Ectodermal cell (in vitro differentiated cells): ENCODE results near the gene UCK1.
"Not testable (repeated sequence)": the region's sequence is repeated elsewhere in the genome, so short reads cannot be mapped to it uniquely, and the experiment has no call there.

Source experiments
- H3K27ac ChIP-seq: 2 replicates; pipeline ENCODE4 v1.7.0; 2013; ENCODE audit warnings: mild to moderate bottlenecking, low read depth, low read length; ENCODE audit not compliant: insufficient read depth, poor library complexity, severe bottlenecking
- H3K27me3 ChIP-seq: 2 replicates; pipeline ENCODE4 v1.7.0; 2013; ENCODE audit warnings: mild to moderate bottlenecking, low read length; ENCODE audit not compliant: insufficient read depth, control insufficient read depth, poor library complexity, severe bottlenecking
- H3K36me3 ChIP-seq: one replicate; pipeline ENCODE4 v1.7.0; 2013; ENCODE audit warnings: low read length; ENCODE audit not compliant: control insufficient read depth, insufficient read depth
- H3K4me1 ChIP-seq: one replicate; pipeline ENCODE4 v1.7.0; 2013; ENCODE audit warnings: low read length; ENCODE audit not compliant: control insufficient read depth, insufficient read depth
- H3K4me3 ChIP-seq: 2 replicates; pipeline ENCODE4 v1.7.0; 2013; ENCODE audit warnings: low read depth, low read length, control low read depth; ENCODE audit not compliant: insufficient read depth
- H3K9me3 ChIP-seq: 2 replicates; pipeline ENCODE4 v1.7.0; 2013; ENCODE audit warnings: mild to moderate bottlenecking, low read length, moderate library complexity; ENCODE audit not compliant: control insufficient read depth
- WGBS, 2 experiments: methylation state at CpG; one replicate each; pipeline ENCODE4 v1.1.7; 2013; ENCODE audit warnings: missing lambda C conversion rate in 2 of 2; 5-methylcytosine and 5-hydroxymethylcytosine counted together

UCK1 gene

DNA sequence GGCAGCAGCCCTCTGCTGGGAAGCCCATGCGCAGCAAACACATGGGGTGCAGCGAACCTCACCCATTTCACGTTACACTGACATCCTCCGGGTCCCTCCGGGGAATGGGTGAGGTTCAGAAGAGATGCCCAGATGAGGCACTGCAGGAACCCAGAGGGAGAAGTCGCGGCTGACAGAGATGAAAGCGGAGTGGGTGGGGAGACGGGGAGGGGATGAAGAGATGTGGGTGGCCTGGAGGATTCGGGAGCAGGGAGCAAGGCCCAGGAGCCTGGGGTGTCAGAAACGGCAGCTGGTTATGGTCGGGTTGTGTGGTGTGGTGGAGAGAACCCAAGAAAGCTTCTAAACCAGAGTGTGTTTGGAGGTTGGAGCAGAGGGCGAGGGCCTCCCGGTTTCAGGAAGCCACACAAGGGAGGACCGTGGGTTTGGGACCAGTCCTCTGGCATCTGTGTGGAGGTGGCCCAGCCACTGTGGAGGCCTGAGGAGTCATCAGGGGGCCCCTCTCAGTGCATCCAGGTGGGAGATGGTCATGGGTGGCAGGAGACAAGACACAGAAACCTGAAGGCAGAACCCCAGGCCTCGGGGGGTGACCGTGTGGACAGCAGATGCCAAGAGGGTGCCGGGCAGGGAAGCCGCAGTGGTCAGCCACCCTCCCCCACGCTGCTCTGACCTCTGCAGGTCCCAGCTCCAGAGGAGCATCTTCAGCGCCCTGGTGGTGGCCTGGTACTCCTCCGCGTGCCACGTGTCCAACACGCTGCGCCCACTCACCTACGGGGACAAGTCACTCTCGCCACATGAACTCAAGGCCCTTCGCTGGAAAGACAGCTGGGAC, 8.6 kb downstream of the UCK1 start:
- H3K4me3 ChIP-seq = no peak overlapping the region
- peaks cover 53% of the 10 kb centered on the region for H3K36me3 ChIP-seq
- WGBS, 2 experiments = 95 to 96% methylated on average over 29 of the region's 29 CpGs

DNA sequence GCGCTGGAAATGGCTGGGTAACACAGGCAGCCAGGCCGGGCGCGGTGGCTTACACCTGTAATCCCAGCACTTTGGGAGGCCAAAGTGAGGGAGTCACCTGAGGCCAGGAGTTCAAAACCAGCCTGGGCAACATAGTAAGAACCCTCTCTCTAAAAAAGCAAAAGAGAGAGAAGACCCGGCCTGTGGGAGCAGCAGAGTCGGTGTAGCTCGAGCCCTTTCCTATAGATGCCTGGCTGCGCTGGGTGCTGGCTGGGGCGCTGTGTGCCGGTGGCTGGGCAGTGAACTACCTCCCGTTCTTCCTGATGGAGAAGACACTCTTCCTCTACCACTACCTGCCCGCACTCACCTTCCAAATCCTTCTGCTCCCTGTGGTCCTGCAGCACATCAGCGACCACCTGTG, 9.2 kb downstream of the UCK1 start:
- Histone ChIP-seq H3K27ac (no peak overlapping the region), H3K27me3 (no peaks in the 10 kb centered on the region), H3K9me3 (no peaks in the 10 kb centered on the region), H3K36me3 (peaks cover 51% of the 10 kb centered on the region), H3K4me1 (no peaks in the 10 kb centered on the region), H3K4me3 (no peak overlapping the region)
- 95% methylated on average over 13 of the region's 13 CpGs for WGBS, 2 experiments

More for the DNA sequence above, 8.6 kb downstream of the UCK1 start:
- Histone ChIP-seq H3K4me1 (no peaks in the 10 kb centered on the region), H3K9me3 (no peaks in the 10 kb centered on the region), H3K27ac (no peak overlapping the region), H3K27me3 (no peaks in the 10 kb centered on the region)

DNA sequence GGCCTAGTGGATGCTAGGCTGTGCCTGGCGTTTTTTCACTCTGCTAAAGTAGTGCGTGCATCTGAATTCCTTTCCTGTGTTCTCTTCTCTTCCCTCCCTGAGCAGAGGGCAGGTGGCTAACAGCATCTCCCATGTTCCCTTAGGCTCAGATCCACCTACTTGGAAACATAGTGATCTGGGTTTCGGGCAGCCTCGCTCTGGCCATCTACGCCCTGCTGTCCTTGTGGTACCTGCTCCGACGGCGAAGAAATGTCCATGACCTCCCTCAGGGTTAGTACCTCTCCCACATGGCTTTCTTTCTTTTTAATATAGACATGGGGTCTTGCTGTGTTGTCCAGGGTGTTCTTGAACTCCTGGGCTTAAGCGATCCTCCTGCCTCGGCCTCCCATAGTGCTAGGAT, 9.9 kb downstream of the UCK1 start:
- no peaks in the 10 kb centered on the region for H3K9me3 ChIP-seq
- peaks cover 51% of the 10 kb centered on the region for H3K36me3 ChIP-seq
- WGBS, 2 experiments = 91 to 97% methylated on average over 10 of the region's 10 CpGs
- H3K27ac ChIP-seq = no peak overlapping the region
- H3K4me3 ChIP-seq = no peak overlapping the region
- no peaks in the 10 kb centered on the region for H3K4me1 ChIP-seq
- no peaks in the 10 kb centered on the region for H3K27me3 ChIP-seq

DNA sequence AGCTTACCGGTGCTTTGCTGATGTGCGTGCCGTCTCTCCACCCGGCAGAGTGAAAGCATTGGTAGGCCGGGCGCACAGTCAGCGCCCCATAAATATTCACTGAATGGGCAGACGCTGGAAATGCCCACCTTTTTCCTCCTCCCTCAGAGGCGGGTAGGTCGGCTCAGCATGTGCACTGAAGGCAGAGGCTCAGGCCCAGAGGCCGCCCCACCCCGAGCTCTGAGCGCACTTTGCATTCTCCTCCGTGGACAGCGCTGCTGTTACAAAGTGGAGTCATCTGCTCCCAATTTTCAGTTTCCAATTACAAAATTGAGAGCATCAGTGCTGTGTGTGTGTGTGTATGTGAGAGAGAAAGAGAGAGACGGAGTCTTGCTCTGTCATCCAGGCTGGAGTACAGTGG, 10.6 kb downstream of the UCK1 start:
- H3K9me3 ChIP-seq = no peaks in the 10 kb centered on the region
- 84% methylated on average over 16 of the region's 16 CpGs for WGBS, 2 experiments
- H3K27ac ChIP-seq = no peak overlapping the region
- H3K4me3 ChIP-seq = no peak overlapping the region
- no peaks in the 10 kb centered on the region for H3K27me3 ChIP-seq
- no peaks in the 10 kb centered on the region for H3K4me1 ChIP-seq
- peaks cover 54% of the 10 kb centered on the region for H3K36me3 ChIP-seq

DNA sequence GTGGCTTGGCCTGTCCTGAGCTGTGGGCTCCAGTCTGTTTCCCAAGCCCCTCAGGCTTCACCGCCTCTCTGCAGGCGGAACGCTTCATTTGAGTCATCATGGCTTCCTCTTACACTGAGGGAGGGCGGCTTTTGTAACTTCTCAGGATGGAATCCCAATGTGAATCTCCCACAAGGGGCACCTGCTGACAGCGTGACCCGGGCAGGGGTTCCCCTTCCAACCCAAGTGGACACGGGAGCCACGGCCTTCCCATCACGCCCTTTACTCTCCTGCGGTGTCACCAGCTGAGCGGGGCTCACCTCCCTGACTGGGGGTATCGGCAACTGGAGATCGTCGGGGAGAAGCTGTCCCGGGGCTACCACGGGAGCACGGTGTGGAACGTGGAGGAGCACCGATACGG, 12.5 kb downstream of the UCK1 start:
- Histone ChIP-seq H3K36me3 (peaks cover 58% of the 10 kb centered on the region), H3K9me3 (no peaks in the 10 kb centered on the region), H3K4me3 (no peak overlapping the region), H3K27ac (no peak overlapping the region), H3K4me1 (no peaks in the 10 kb centered on the region), H3K27me3 (no peaks in the 10 kb centered on the region)
- WGBS, 2 experiments = 96% methylated on average over 20 of the region's 20 CpGs

DNA sequence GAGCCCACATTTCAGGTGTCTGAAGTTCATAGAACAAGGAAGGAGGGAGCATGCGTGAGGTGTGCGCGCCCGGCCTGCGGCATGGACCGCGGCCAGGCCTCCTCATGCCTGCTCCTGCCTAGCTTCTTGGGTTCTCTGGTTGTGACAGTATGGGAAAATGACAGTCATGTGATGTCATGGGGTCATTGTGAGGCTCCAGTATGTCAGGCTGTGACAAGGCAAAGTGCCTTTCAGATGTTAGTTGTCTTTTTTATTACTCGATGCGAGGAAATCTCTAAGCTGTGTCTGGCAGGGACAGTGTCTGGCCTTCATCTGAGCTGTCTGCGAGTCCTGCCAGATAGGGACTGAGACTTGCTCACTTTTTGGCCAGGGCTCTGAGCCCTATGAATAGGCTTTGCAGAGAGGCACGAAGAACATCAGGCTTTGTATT, 13.3 kb downstream of the UCK1 start:
- no peaks in the 10 kb centered on the region for H3K9me3 ChIP-seq
- no peak overlapping the region for H3K27ac ChIP-seq
- WGBS, 2 experiments = 97 to 98% methylated on average over 11 of the region's 11 CpGs
- H3K36me3 ChIP-seq = peaks cover 58% of the 10 kb centered on the region
- no peaks in the 10 kb centered on the region for H3K4me1 ChIP-seq
- no peak overlapping the region for H3K4me3 ChIP-seq
- no peaks in the 10 kb centered on the region for H3K27me3 ChIP-seq

DNA sequence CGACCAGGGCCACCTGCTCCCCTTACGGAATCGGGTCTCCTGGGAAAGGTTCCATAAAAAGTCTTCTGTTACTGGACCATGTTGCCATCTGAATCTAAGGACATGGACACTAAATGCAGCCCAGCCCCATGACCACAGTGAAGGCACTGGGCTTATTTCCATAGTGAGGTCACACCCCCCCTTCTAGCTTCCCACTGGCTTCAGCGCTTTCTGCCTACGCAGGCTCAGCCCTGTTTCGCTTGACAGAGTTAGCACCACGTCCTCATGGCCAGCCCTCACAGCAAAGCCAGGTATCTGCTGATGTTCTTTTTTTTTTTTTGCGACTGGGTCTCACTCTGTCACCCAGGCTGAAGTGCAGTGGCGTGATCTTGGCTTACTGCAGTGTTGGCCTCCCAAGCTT, 14.1 kb downstream of the UCK1 start:
- peaks cover 62% of the 10 kb centered on the region for H3K36me3 ChIP-seq
- 93 to 96% methylated on average over 9 of the region's 9 CpGs for WGBS, 2 experiments
- H3K9me3 ChIP-seq = no peaks in the 10 kb centered on the region
- H3K27ac ChIP-seq = no peak overlapping the region
- H3K4me3 ChIP-seq = no peak overlapping the region
- H3K4me1 ChIP-seq = no peaks in the 10 kb centered on the region
- no peaks in the 10 kb centered on the region for H3K27me3 ChIP-seq

DNA sequence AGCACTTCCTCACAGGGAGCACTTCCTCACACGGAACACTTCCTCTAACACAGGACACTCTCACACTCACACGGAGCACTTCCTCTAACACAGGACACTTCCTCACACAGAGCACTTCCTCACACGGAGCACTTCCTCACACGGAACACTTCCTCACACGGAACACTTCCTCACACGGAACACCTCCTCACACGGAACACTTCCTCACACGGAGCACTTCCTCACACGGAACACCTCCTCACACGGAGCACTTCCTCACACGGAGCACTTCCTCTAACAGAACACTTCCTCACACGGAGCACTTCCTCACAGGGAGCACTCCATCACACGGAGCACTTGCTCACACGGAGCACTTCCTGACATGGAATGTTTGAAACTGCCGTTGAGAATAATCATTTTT, 15.0 kb downstream of the UCK1 start:
- Histone ChIP-seq H3K27me3 (no peaks in the 10 kb centered on the region), H3K27ac (no peak overlapping the region), H3K4me3 (no peak overlapping the region), H3K4me1 (no peaks in the 10 kb centered on the region), H3K36me3 (peaks cover 66% of the 10 kb centered on the region), H3K9me3 (no peaks in the 10 kb centered on the region)
- WGBS, 2 experiments = 88 to 90% methylated on average over 14 of the region's 15 CpGs

DNA sequence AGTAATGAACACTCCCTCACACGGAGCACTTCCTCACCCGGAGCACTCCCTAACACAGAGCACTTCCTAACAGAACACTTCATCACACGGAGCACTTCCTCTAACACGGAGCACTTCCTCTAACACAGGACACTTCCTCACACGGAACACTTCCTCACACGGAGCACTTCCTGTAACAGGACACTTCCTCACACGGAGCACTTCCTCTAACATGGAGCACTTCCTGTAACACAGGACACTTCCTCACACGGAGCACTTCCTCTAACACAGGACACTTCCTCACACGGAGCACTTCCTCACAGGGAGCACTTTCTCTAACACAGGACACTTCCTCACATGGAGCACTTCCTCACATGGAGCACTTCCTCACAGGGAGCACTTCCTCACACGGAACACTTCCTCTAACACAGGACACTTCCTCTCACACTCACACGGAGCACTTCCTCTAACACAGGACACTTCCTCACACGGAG, 15.5 kb downstream of the UCK1 start:
- not testable (repeated sequence) for H3K4me1 ChIP-seq, H3K4me3 ChIP-seq
- peaks cover 68% of the 10 kb centered on the region for H3K36me3 ChIP-seq

DNA sequence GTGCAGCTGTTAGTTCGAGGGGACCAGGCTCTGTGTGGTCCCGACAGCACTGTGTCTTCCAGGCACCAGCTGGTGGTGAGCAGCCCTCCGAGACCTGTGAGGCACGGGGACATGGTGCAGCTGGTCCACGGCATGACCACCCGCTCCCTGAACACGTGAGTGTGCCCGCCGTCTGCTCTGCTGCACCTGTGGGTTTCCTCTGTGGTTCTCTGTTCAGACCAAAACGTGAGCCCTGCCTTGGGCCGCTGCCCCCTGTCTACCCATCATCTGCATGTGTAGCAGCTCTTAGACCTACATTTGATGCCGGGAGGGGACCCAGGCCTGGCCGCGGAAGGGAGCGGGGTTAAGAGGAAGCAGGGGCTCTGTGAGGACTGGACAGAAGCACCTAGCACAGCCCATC, 17.9 kb downstream of the UCK1 start:
- H3K4me1 ChIP-seq = no peaks in the 10 kb centered on the region
- no peaks in the 10 kb centered on the region for H3K9me3 ChIP-seq
- no peak overlapping the region for H3K4me3 ChIP-seq
- H3K27ac ChIP-seq = no peak overlapping the region
- 93 to 95% methylated on average over 15 of the region's 15 CpGs for WGBS, 2 experiments
- H3K36me3 ChIP-seq = peaks cover 45% of the 10 kb centered on the region
- no peaks in the 10 kb centered on the region for H3K27me3 ChIP-seq

More for the DNA sequence above, 15.5 kb downstream of the UCK1 start:
- H3K27me3 ChIP-seq, H3K27ac ChIP-seq, H3K9me3 ChIP-seq: not testable (repeated sequence)
- WGBS, 2 experiments = 86 to 89% methylated on average over 12 of the region's 12 CpGs
